Stimulated activated naive CD8-positive, alpha-beta T cell treated with anti-CD3 and anti-CD28 coated beads, Interleukin-15, Interleukin-2, amounts not matched to agents 100 ng/mL and 50 ng/mL, for 24 hours (primary cell): ENCODE measurements around the gene GLG1.
A peak's percentile ranks its signal among the peaks of the same experiment; 100 is the strongest.
"Not testable (repeated sequence)": the region's sequence is repeated elsewhere in the genome, so short reads cannot be mapped to it uniquely, and the experiment has no call there.

Experiments
- H3K27ac Mint-ChIP-seq: one replicate; pipeline ENCODE4 v1.8.0; 2021; ENCODE audit warnings: mild to moderate bottlenecking, mixed read lengths
- H3K27me3 Mint-ChIP-seq: one replicate; pipeline ENCODE4 v1.8.0; 2021; ENCODE audit warnings: mixed read lengths
- H3K36me3 Mint-ChIP-seq: one replicate; pipeline ENCODE4 v1.8.0; 2021; ENCODE audit warnings: low read depth, mixed read lengths
- H3K4me1 Mint-ChIP-seq: one replicate; pipeline ENCODE4 v1.8.0; 2021; ENCODE audit warnings: low read depth, mixed read lengths
- H3K4me3 Mint-ChIP-seq: one replicate; pipeline ENCODE4 v1.8.0; 2021; ENCODE audit warnings: mild to moderate bottlenecking, mixed read lengths
- H3K9me3 Mint-ChIP-seq: one replicate; pipeline ENCODE4 v1.8.0; 2021; ENCODE audit warnings: mixed read lengths

The GLG1 gene

GRCh38 chr16:74573622-74574021 is 33.3 kb downstream of the GLG1 start:
- Mint-ChIP-seq H3K4me3 (no peak overlapping the region), H3K4me1 (peaks cover 87% of the 10 kb centered on the region), H3K27ac (no peak overlapping the region), H3K27me3 (no peaks in the 10 kb centered on the region), H3K36me3 (peaks cover 5% of the 10 kb centered on the region), H3K9me3 (no peaks in the 10 kb centered on the region)

GRCh38 chr16:74570412-74571301 is 36.3 kb downstream of the GLG1 start:
- H3K36me3 Mint-ChIP-seq, result peaks cover 2% of the 10 kb centered on the region
- H3K27ac Mint-ChIP-seq, result no peak overlapping the region
- H3K4me1 Mint-ChIP-seq, result peaks cover 79% of the 10 kb centered on the region
- no peak overlapping the region for H3K4me3 Mint-ChIP-seq
- no peaks in the 10 kb centered on the region for H3K27me3 Mint-ChIP-seq
- no peaks in the 10 kb centered on the region for H3K9me3 Mint-ChIP-seq

- Mint-ChIP-seq H3K4me3 (no peak overlapping the region), H3K27me3 (no peaks in the 10 kb centered on the region), H3K36me3 (no peaks in the 10 kb centered on the region), H3K9me3 (no peaks in the 10 kb centered on the region), H3K4me1 (peaks cover 81% of the 10 kb centered on the region), H3K27ac (no peak overlapping the region)
Observed at GRCh38 chr16:74568961-74569631, 37.8 kb downstream of the GLG1 start.

- Mint-ChIP-seq H3K4me3 (no peak overlapping the region), H3K27me3 (no peaks in the 10 kb centered on the region), H3K9me3 (no peaks in the 10 kb centered on the region), H3K4me1 (peaks cover 85% of the 10 kb centered on the region), H3K27ac (no peak overlapping the region), H3K36me3 (peaks cover 4% of the 10 kb centered on the region)
Observed at GRCh38 chr16:74567901-74568300, 39.0 kb downstream of the GLG1 start.

GRCh38 chr16:74565378-74565777 is 41.5 kb downstream of the GLG1 start:
- Mint-ChIP-seq H3K9me3 (no peaks in the 10 kb centered on the region), H3K4me1 (peaks cover 87% of the 10 kb centered on the region), H3K4me3 (no peak overlapping the region)

GRCh38 chr16:74564451-74564984 is 42.4 kb downstream of the GLG1 start:
- Mint-ChIP-seq H3K27ac (peak overlapping the region; percentile 12), H3K9me3 (no peaks in the 10 kb centered on the region), H3K4me3 (no peak overlapping the region), H3K36me3 (peaks cover 8% of the 10 kb centered on the region), H3K27me3 (no peaks in the 10 kb centered on the region), H3K4me1 (peaks cover 89% of the 10 kb centered on the region)

More at GRCh38 chr16:74565378-74565777, 41.5 kb downstream of the GLG1 start:
- Mint-ChIP-seq H3K27me3 (no peaks in the 10 kb centered on the region), H3K27ac (no peak overlapping the region), H3K36me3 (peaks cover 8% of the 10 kb centered on the region)

GRCh38 chr16:74563828-74564263 is 43.1 kb downstream of the GLG1 start:
- peaks cover 89% of the 10 kb centered on the region for H3K4me1 Mint-ChIP-seq
- no peaks in the 10 kb centered on the region for H3K27me3 Mint-ChIP-seq
- H3K36me3 Mint-ChIP-seq, result peaks cover 8% of the 10 kb centered on the region
- H3K9me3 Mint-ChIP-seq, result no peaks in the 10 kb centered on the region
- H3K27ac Mint-ChIP-seq, result peak overlapping the region; percentile 12
- no peak overlapping the region for H3K4me3 Mint-ChIP-seq

- Mint-ChIP-seq H3K4me3 (no peak overlapping the region), H3K27ac (no peak overlapping the region), H3K36me3 (peaks cover 8% of the 10 kb centered on the region), H3K27me3 (no peaks in the 10 kb centered on the region), H3K4me1 (peaks cover 94% of the 10 kb centered on the region), H3K9me3 (no peaks in the 10 kb centered on the region)
Observed at GRCh38 chr16:74562117-74562516, 44.8 kb downstream of the GLG1 start.

- Mint-ChIP-seq H3K4me3 (no peak overlapping the region), H3K36me3 (peaks cover 8% of the 10 kb centered on the region), H3K9me3 (no peaks in the 10 kb centered on the region), H3K4me1 (peaks cover 93% of the 10 kb centered on the region), H3K27ac (no peak overlapping the region), H3K27me3 (no peaks in the 10 kb centered on the region)
Observed at GRCh38 chr16:74561626-74562025, 45.3 kb downstream of the GLG1 start.

GRCh38 chr16:74560912-74561311 is 46.0 kb downstream of the GLG1 start:
- Mint-ChIP-seq H3K4me1 (peaks cover 87% of the 10 kb centered on the region), H3K36me3 (peaks cover 12% of the 10 kb centered on the region), H3K27ac (no peak overlapping the region), H3K4me3 (no peak overlapping the region), H3K27me3 (no peaks in the 10 kb centered on the region), H3K9me3 (no peaks in the 10 kb centered on the region)

GRCh38 chr16:74558873-74559272 is 48.0 kb downstream of the GLG1 start:
- Mint-ChIP-seq H3K9me3 (no peaks in the 10 kb centered on the region), H3K4me3 (no peak overlapping the region), H3K36me3 (peaks cover 12% of the 10 kb centered on the region), H3K4me1 (peaks cover 67% of the 10 kb centered on the region), H3K27ac (no peak overlapping the region), H3K27me3 (no peaks in the 10 kb centered on the region)

- H3K27me3 Mint-ChIP-seq, result no peaks in the 10 kb centered on the region
- H3K27ac Mint-ChIP-seq, result peak overlapping the region; percentile 43
- peaks cover 4% of the 10 kb centered on the region for H3K36me3 Mint-ChIP-seq
- H3K4me1 Mint-ChIP-seq, result peaks cover 51% of the 10 kb centered on the region
- no peak overlapping the region for H3K4me3 Mint-ChIP-seq
- no peaks in the 10 kb centered on the region for H3K9me3 Mint-ChIP-seq
Observed at GRCh38 chr16:74557275-74557674, 49.6 kb downstream of the GLG1 start.

GRCh38 chr16:74556375-74556922 is 50.5 kb downstream of the GLG1 start:
- Mint-ChIP-seq H3K36me3 (peaks cover 4% of the 10 kb centered on the region), H3K4me3 (no peak overlapping the region), H3K27me3 (no peaks in the 10 kb centered on the region), H3K27ac (no peak overlapping the region), H3K9me3 (no peaks in the 10 kb centered on the region), H3K4me1 (peaks cover 44% of the 10 kb centered on the region)

GRCh38 chr16:74552357-74552756 is 54.6 kb downstream of the GLG1 start:
- H3K4me3 Mint-ChIP-seq, H3K27ac Mint-ChIP-seq, H3K27me3 Mint-ChIP-seq, H3K36me3 Mint-ChIP-seq, H3K9me3 Mint-ChIP-seq: not testable (repeated sequence)
- H3K4me1 Mint-ChIP-seq, result peaks cover 17% of the 10 kb centered on the region
